SH-SY5Y (cell line): ENCODE data around the gene SLC10A7.

ENCODE experiments used
- GATA2 ChIP-seq: IDR thresholded peaks from 2 replicates; pipeline ENCODE4 v1.6.1; 2011; ENCODE audit warnings: mild to moderate bottlenecking, low read depth, low read length
- GATA3 ChIP-seq: IDR thresholded peaks from 2 replicates; pipeline ENCODE4 v1.6.1; 2011; ENCODE audit warnings: low read depth, mild to moderate bottlenecking, low read length, moderate library complexity

- TF ChIP-seq GATA2 (no peak), GATA3 (no peak)
These were observed 27.6 kb downstream of the SLC10A7 start for GRCh38 chr4:146494143-146494542.
